ENCODE data around the gene KPNB1. TPM values are rescaled to one million over a fixed set of nuclear protein-coding genes. Genes with fewer than 3 reads are reported as not detected.
"Not testable (repeated sequence)": the region's sequence is repeated elsewhere in the genome, so short reads cannot be mapped to it uniquely, and the experiment has no call there.

KPNB1 gene
- polyA plus RNA-seq, 3 donors = 229 to 259 (median 254) TPM

DNA sequence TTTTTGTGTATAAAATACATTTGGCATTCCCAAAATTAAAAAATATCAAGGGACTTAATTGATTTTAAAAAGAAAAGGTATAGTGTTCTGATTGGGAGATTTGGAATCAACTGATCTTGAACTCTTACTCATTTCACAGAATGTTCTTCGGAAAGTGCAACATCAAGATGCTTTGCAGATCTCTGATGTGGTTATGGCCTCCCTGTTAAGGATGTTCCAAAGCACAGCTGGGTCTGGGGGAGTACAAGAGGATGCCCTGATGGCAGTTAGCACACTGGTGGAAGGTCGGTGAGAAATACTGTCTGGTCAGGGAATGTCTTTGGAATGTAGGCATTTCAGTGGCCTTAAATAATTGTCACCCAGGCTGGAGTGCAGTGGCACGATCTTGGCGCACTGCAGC lies 24.8 kb downstream of the KPNB1 start:
- no peak for DNase-seq

DNA sequence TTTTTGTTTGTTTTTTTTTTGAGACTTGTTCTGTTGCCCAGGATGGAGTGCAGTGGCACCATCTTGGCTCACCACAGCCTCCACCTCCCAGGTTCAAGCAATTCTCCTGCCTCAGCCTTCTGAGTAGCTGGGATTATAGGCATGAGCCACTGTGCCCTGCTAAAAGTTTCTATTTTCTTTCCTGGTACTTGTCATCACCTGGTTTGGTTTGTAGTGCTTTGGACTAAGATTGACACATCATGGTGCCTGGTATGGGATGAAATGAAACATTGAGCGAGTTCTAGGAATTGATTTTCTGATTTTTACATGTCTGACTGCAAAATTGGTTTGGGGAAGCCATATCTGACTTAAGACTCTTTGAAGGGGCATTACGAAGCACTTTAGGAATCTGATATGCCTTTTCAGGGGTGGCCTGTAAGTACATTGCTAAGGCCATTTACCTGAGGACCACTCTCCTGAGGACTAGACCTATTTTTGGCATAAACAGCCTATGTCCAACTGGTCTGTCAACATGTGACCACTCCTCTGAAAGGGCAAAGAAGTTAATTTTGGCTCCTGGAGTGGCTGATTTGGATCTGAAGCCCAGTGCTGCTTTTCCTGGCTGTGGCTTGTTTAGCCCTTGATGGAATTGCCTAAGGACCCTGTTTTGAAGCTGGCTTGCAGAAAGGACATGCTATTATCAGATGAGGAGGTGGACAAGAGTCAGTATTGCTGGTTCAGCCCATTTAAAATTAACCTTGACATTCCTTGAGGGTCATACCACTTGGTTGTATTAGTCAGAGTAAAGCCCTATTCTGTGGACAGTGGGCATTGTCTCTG lies 25.9 kb downstream of the KPNB1 start:
- DNase-seq = no peak

DNA sequence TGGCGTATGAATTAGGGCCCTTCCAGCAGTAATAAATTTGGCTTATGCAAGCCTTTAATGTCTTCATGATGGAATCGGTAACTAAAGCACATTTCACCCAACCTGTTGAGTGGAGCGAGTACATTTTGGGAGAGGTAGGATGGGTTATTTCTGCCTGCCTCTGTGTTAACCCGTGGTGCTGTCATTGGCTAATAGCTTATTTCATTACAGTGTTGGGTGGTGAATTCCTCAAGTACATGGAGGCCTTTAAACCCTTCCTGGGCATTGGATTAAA lies 26.4 kb downstream of the KPNB1 start:
- no peak for DNase-seq

DNA sequence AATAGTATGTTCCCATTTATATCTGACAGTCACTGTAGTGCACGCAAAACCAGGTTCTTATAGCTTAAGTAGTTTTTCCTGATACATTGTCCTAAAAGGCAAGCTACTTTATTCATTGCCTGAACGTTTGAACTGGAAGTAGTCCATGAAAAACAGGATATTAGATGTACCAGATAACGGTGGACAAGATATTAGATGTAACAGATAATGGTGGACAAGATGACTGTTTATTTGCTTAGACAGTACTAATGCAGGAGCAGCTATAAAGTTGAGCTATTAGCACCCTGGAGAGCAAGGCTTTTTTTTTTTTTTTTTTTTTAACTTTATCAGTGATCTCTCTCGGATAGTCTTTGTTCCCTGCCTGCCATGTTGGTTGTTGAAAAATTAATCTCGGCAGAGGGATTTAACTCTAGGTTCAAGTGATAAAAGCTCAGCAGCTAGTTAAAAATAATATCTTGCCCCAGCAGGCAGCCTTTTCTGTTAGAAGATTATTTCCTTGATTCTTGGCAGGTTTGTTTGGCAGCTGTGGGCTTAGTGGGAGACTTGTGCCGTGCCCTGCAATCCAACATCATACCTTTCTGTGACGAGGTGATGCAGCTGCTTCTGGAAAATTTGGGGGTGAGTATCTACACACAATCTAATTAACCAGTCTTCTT lies 26.9 kb downstream of the KPNB1 start:
- no peak for DNase-seq

DNA sequence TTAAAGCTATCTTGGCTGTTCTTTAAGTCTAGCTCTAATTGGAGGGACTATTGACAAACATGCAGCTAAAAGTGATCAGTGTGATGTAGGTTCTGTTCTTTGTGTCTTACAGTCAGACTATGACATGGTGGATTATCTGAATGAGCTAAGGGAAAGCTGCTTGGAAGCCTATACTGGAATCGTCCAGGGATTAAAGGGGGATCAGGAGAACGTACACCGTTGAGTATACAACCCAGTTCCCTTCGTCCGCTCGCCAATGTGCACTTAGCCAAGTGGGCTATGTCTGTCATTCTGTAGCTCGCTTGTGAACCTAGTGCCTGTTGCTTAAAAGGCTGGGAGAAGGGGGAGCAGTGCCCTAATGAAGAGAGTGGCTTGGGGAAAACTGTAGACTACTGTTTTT lies 28.5 kb downstream of the KPNB1 start:
- DNase-seq = no peak

DNA sequence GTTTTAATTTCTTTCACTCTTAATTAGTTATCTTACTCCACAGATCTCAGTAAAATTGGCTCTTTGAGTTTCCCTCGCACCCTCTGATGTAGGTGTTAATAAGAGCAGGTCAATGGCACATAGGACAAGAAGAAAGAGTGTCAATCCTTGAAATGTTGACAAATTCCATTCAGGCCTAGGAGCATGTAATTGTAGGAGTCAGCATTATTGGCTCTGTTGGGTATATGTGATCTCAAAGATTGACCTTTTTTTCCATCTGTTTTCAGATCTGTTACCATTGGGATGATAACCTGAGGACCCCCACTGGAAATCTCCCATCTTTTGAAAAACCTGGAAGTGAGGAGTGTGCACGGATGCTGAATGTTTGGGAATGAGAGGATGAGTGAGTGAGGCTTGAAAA lies 32.4 kb downstream of the KPNB1 start:
- no peak for DNase-seq

DNA sequence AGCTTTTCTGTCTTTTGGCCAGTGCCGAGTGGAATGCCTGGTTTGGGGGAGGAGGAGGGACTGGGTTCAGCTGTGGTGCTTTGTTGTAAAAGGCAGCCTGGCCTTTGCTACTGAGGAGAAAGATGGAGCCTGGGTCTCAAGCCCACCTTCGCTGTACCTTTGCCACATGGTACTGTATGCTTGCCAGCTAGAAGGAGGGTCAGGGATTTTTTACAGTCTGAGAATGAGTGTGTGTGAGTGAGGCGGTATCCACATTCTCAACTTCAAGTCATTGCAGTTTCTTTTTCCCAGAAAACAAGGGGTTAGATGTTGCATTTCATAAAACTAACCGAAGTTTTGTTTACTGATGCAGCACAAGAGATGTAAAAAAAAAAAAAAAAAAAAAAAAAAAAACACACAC lies 33.0 kb downstream of the KPNB1 start:
- DNase-seq = not testable (repeated sequence)

DNA sequence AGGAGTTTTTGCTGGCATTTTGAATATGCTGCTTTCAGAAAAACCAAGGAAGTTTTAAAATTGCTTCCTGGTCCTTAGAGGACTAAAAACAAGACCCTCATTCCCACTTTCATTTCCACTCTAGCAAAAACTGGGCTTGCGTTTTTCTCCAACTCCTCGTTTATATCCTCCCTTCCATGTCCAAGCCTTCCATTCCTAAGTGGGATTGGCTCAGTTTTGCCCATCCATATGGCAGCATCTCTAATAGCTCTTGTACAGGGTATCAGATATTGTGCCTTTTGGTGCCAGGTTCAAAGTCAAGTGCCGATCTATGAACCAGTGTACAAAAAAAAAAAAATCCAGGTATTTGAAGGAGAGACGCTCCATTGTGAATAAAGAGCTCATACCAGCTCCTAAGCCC lies 34.3 kb downstream of the KPNB1 start:
- DNase-seq = no peak

DNA sequence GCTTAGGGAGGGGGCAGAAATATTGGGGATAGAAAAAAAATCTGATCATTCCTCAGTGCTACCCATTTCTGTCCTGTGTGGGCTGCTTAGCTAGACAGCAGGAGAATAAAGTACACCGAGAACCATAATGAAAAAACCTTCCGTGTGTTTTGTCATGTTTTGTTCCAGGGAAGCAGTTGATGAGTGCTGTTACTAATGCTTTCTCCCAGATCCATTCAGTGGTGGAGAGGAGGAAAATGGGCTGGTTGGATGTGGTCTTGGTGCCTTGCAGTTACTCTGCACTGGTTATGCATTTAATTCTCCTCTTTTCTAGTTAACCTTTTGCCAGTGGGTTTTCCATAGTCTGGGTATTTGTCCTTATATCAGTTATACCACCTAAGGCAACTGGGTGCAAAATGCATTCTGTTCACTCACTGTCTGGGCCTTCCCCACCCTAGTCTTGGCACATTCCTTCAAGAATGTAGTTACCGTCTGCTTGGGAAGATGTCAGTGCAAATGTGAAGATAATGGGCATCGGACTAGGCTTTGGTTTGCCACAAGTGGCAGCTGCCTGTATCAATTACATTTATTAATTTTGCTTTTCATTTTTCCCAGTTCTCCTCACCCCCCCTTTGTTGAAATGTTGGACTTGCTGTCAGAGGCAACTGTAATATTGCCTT lies 34.9 kb downstream of the KPNB1 start:
- DNase-seq = no peak

DNA sequence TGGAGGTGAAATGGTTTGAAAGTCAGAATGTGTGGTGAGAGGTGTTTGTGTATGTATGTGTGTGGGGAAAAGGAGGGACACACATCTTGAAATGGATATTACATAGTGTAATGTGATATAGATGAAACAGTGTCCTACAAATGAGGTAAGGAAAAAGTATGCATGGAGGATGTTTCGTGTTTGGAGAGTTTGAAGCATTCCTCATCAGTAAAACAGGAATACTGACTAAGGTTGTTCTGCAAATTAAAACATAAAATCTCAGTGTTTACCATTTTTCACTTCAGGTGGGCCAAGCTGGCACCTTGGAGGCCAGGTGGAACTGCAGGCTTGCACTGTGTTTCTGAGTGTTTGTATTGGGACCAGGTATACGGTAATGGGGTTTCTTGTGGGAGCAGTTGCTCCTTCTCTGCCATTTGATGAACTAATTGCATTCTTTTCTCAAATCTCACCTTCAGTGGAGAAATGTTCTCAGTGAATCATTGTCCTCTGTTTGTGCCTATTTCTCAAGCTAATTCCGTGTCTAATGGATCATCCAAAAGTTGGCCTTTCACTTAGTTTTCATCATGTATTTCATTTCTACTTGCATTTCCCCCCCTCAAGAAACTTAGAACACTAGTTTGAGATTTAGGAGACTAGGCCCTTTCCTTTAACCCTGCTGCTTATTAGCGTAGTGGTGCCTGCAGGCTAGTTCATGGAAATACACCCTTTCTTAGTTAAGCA lies 36.0 kb downstream of the KPNB1 start:
- no peak for DNase-seq

DNA sequence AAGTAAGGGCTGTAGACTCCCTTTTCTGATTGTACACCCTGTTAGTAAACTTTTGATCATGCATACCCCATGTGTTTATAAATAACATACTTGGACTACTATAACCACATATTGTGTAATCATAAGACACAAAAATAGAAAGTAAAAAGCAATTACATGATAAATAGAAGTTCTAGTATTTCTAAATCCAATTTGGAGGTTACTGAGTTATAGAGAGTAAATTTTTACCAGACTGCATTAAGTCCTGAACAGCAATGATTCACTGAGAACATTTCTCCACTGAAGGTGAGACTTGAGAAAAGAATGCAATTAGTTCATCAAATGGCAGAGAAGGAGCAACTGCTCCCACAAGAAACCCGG lies 36.5 kb downstream of the KPNB1 start:
- DNase-seq = no peak

DNA sequence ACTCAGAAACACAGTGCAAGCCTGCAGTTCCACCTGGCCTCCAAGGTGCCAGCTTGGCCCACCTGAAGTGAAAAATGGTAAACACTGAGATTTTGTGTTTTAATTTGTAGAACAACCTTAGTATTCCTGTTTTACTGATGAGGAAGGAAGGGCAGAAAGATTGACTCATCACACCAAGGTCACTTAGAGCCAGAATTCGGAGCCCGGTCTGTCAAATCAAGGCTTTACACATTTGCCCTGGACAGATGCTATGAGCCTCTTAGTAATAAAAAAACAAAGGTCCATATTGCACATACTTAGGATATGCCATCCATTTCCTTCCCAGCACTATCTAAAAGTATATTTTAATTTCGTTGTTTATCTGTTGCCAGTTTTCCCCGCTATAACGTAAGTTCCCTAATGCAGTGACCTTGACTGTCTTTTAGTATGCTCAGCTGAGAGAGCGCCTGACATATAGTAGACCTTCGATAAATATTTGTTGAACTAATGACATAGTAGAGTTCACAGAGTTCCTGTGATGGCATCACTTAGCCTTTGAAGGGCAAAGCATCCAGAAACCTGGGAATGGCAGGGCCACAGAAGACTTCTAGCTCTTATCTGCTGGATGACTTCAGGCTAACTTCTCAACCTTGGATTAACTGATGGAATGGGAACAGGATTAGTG lies 37.1 kb downstream of the KPNB1 start:
- DNase-seq = no peak

DNA sequence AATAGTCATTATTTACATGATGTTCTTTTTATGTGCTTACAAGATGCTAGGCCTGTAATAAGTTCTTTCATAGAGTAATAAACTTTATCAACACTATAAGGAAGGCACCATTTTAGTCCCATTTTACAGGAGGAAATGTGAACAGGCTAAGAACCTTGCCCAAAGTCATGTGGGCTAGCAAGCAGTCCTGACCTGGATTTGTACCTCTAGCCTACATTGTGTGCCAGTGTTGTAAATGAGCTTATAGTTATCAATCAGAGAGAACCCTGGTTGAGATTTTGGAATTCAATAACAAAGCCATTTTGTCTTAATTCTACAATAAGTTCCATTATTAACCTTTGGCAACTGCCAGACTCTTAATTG lies 37.6 kb downstream of the KPNB1 start:
- no peak for DNase-seq

DNA sequence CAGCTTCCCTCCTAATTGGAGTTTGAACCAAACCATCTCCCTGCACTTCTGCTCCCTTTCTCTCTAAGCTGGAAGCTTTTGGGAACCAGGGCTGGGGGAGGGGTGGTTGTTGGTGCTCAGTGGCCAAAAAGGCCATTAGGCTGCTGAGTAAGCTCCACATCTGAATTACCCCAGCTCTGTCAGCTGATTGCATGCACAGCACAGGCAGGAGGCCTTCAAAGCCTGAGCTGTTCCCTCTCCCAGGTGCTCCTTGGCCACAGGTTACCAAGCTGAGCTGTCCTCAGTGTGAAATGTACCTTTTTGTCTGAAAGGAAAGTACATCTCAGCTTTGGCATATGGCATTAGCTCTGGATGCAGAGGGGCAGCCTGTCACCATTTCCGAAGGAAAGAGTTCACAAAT lies 38.0 kb downstream of the KPNB1 start:
- no peak for DNase-seq

DNA sequence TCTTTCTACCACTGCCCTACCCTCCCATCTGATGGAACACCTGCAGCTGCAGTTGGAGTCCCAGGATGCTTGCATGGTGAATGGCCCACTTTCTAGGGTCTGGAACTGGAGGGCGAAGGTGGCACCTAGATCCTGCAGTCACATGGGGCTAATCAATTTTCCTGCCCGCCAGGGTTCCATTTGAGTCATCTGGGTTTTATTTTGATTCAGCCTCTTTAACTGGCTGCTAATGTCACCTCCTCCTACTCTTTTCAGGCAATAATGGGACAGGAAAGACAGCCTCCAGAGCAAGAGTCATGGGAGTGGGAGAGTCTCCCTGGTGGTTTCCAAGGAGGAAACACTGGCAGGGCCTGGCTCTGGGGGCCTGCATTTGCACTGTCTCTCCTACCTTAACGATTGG lies 40.4 kb downstream of the KPNB1 start:
- no peak for DNase-seq

DNA sequence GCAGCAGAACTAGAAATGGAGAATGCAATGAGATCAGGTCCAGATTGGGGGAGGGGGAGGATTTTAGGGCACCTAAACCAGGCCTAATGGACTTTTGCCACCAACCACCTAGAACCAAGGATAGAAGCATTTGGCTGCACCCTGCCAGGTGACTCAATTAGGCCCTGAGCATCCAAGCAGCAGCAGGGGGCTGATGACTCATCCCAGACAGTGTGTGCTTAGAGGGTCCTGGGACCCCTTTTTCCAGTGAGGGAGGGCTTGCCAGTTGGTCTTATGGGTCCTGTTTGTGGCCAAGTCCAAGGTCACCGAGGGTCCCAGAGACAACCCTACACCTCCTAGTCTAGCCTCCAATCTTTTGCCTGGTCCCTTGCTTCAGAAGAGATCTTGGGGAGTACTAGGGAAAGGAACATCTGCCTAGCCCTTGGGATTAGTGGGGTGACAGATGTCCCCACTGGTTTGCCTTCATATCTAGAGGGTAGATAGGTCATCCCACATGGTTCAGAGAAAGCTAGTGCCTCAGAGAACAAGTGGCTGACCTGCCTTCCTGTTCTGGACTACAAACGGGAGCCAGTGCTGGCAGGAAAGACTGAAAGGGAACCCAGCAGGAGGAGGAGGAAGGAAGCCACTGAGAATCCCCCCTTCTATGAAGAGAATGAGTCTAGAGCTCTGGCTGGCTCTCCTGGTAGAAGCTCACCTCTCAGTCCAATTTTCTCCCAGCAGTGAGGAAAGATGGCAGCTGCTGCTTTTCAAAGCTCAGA lies 42.6 kb downstream of the KPNB1 start:
- DNase-seq = no peak

DNA sequence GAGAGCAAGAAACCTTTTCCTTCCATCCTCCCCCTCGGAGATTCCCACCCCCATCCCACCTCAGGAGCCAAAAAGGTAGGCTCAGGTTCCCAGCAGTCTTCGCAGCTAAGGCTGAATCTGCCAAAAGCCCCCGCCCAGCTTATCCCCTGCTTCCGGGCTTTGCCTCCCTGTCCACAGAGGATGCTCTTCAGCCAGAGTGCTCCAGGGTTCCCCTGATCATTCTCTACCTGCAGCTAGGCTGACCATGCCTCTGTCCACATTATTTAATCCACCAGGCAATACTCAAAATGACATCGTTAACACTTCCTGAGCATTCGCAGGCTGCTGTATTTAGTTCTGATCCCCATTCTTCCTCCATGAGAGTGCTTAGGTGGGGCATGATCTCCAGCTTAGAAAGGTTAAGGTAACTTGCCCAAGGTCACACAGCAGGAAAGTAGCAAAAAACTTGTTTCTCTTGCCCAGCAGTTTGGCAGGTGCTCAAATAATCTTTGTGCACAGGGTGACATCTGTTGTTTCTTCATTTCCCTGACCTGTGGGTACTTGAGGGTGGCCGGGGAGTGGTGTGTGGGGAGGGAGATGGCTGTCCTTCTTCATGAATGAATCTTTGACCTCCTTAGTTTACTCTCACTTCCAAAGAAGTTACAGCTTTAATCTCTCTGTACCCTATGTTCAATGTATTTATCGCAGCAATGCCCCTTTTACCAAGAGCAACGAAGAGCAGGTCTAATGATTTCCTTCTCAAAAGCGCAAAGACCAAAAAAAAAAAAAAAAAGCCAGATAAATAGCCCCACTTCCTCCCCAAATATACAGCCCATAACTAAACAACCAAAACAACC lies 43.4 kb downstream of the KPNB1 start:
- DNase-seq = no peak

DNA sequence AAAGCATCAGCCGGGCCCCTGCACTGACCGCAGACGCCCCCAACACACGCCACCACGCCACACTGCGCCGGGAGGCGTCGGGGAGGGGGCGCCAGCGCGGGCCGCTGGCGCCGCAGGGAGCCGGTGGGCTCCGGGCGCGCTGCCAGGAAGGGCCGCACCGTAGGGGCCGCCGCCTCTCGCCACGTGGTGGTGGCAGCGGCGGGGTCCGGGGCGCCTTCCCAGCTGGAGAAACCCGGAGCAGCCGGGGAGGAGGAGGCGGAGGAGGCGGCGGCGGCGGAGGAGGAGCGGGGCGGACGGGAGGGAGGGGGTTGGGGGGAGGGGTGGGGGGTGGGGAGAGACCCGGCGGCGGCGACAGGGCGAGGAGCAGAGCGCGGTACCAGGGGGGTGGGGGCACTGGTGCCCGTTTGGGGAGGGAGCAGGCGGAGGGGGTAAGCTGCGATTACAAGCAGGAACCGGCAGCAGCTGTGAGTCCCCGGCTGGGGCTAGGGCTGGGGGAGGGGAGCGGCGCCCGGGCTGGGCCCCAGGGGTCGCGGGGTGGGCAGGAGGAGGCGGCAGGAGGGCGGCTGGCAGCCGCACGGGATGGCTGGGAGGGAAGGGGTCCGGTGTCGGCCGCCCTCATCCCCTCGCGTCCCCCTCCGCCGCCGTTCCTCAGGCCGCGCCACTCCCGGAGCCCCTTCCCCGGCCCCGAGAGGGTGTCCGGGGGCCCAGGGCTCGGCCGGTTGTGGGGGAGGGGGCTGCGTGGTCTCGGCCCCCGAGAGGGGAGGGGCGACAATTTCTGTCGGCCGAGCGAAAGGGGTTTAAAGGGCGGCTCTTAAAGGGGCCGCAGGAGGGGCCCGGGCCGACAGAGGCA lies 44.2 kb downstream of the KPNB1 start, which contains the start of gene TBKBP1:
Gene TBKBP1, plus strand, starts transcription at position 431 of the 850 bp plus-strand sequence. CDS start 1,952 bp downstream, outside the sequence.
- peak; percentile 82 for DNase-seq
